Hepatocyte (in vitro differentiated cells): ENCODE data around the gene STAT1. TPM values are rescaled to one million over a fixed set of nuclear protein-coding genes. Genes with fewer than 3 reads are reported as not detected.

Experiments
- DNase-seq: peaks from one replicate; pipeline ENCODE4 v3.0.0-alpha.2; 2016; ENCODE audit warnings: low spot score
- H2AFZ ChIP-seq: fragments of 200-600 bp; sonication (generic); 2 replicates; pipeline ENCODE4 v1.6.0; 2016; ENCODE audit warnings: antibody characterized with exemption, mild to moderate bottlenecking
- H3K27ac ChIP-seq: fragments of 200-600 bp; sonication (generic); 2 replicates; pipeline ENCODE4 v1.5.1; 2016; ENCODE audit warnings: mild to moderate bottlenecking
- H3K27me3 ChIP-seq: fragments of 200-600 bp; sonication (generic); 2 replicates; pipeline ENCODE4 v1.6.1; 2016
- H3K36me3 ChIP-seq: fragments of 200-600 bp; sonication (generic); replicated peaks from 2 replicates; pipeline ENCODE4 v1.5.1; 2016; ENCODE audit warnings: low read depth; ENCODE audit not compliant: insufficient read depth
- H3K4me1 ChIP-seq: fragments of 200-600 bp; sonication (generic); 2 replicates; pipeline ENCODE4 v1.5.1; 2016; ENCODE audit warnings: mild to moderate bottlenecking, moderate library complexity; ENCODE audit not compliant: insufficient read depth
- H3K4me2 ChIP-seq: fragments of 200-600 bp; sonication (generic); 2 replicates; pipeline ENCODE4 v1.6.0; 2016
- H3K4me3 ChIP-seq: fragments of 200-600 bp; sonication (generic); 2 replicates; pipeline ENCODE4 v1.5.1; 2016; ENCODE audit warnings: mild to moderate bottlenecking
- H3K79me2 ChIP-seq: fragments of 200-600 bp; sonication (generic); 2 replicates; pipeline ENCODE4 v1.6.0; 2017; ENCODE audit warnings: mild to moderate bottlenecking
- H3K9me2 ChIP-seq: fragments of 200-600 bp; sonication (generic); replicated peaks from 2 replicates; pipeline ENCODE4 v1.6.0; 2017; ENCODE audit warnings: mild to moderate bottlenecking; ENCODE audit not compliant: insufficient read depth
- H3K9me3 ChIP-seq: fragments of 200-600 bp; sonication (generic); 2 replicates; pipeline ENCODE4 v1.5.1; 2016; ENCODE audit warnings: low read depth, mild to moderate bottlenecking
- H4K20me1 ChIP-seq: fragments of 200-600 bp; sonication (generic); 2 replicates; pipeline ENCODE4 v1.6.0; 2016; ENCODE audit warnings: mild to moderate bottlenecking; ENCODE audit not compliant: insufficient read depth, poor library complexity, severe bottlenecking
- EZH2 ChIP-seq: fragments of 200-600 bp; sonication (generic); IDR thresholded peaks from 2 replicates; pipeline ENCODE4 v1.6.1; 2016; ENCODE audit warnings: antibody characterized with exemption, mild to moderate bottlenecking, borderline replicate concordance
- EZH2phosphoT487 ChIP-seq: fragments of 200-600 bp; sonication (generic); IDR thresholded peaks from one replicate; pipeline ENCODE4 v1.6.1; 2018; ENCODE audit warnings: antibody characterized with exemption, mild to moderate bottlenecking, low read depth, moderate library complexity; ENCODE audit not compliant: unreplicated experiment, severe bottlenecking
- WGBS: methylation state at CpG from one replicate; pipeline ENCODE4 v1.1.6; 2016; ENCODE audit warnings: low lambda C conversion rate; ENCODE audit errors: missing lambda C conversion rate; 5-methylcytosine and 5-hydroxymethylcytosine counted together
- polyA plus RNA-seq: library from polyadenylated mRNA; unstranded; fragments of >200 nt; fragmentation: Nextera tagmentation; extraction: Ambion mirVana; gene quantifications from 2 replicates; pipeline ENCODE4 v1.2.1, GENCODE V29; 2016
- total RNA-seq: library from RNA; depleted of rRNA; stranded (reverse); fragments of >200 nt; gene quantifications from 2 replicates; pipeline ENCODE4 v1.2.3, GENCODE V29; 2014
- TF ChIP-seq, protein P1 (sequence below): fragments of 200-600 bp; sonication (generic); IDR thresholded peaks from 2 replicates; pipeline ENCODE4 v1.5.1; 2016; ENCODE audit warnings: antibody characterized with exemption, mild to moderate bottlenecking; ENCODE audit not compliant: poor library complexity

STAT1 gene
- total and polyA plus RNA-seq, 2 experiments from 2014 or later = 53.3 to 124 TPM

- no peak overlapping the region for H3K4me3 ChIP-seq
- H2AFZ ChIP-seq = no peak overlapping the region
- no peaks in the 10 kb centered on the region for H3K36me3 ChIP-seq
- H4K20me1 ChIP-seq = no peaks in the 10 kb centered on the region
- H3K4me2 ChIP-seq = no peak overlapping the region
- no peak for DNase-seq
- no peaks in the 10 kb centered on the region for H3K9me2 ChIP-seq
- H3K27me3 ChIP-seq = no peaks in the 10 kb centered on the region
- H3K9me3 ChIP-seq = no peaks in the 10 kb centered on the region
- no peak overlapping the region for H3K27ac ChIP-seq
- TF ChIP-seq, protein P1, sequence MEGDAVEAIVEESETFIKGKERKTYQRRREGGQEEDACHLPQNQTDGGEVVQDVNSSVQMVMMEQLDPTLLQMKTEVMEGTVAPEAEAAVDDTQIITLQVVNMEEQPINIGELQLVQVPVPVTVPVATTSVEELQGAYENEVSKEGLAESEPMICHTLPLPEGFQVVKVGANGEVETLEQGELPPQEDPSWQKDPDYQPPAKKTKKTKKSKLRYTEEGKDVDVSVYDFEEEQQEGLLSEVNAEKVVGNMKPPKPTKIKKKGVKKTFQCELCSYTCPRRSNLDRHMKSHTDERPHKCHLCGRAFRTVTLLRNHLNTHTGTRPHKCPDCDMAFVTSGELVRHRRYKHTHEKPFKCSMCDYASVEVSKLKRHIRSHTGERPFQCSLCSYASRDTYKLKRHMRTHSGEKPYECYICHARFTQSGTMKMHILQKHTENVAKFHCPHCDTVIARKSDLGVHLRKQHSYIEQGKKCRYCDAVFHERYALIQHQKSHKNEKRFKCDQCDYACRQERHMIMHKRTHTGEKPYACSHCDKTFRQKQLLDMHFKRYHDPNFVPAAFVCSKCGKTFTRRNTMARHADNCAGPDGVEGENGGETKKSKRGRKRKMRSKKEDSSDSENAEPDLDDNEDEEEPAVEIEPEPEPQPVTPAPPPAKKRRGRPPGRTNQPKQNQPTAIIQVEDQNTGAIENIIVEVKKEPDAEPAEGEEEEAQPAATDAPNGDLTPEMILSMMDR = no peak
- TF ChIP-seq EZH2 (no peak), EZH2phosphoT487 (no peak)
- no peaks in the 10 kb centered on the region for H3K79me2 ChIP-seq
- WGBS = 95% methylated on average over 2 of the region's 2 CpGs
- H3K4me1 ChIP-seq = no peaks in the 10 kb centered on the region
These were observed 48.3 kb downstream of the STAT1 start for GRCh38 chr2:190965580-190966222.

- Histone ChIP-seq H3K27me3 (no peaks in the 10 kb centered on the region), H3K9me2 (no peaks in the 10 kb centered on the region), H3K4me3 (no peak overlapping the region), H3K79me2 (no peaks in the 10 kb centered on the region), H3K4me2 (no peak overlapping the region), H3K27ac (no peak overlapping the region), H3K36me3 (no peaks in the 10 kb centered on the region), H3K9me3 (no peaks in the 10 kb centered on the region), H4K20me1 (no peaks in the 10 kb centered on the region), H3K4me1 (no peaks in the 10 kb centered on the region), H2AFZ (no peak overlapping the region)
- DNase-seq = no peak
- WGBS = 88% methylated on average over 6 of the region's 6 CpGs
- TF ChIP-seq, protein P1 = no peak
- TF ChIP-seq EZH2 (no peak), EZH2phosphoT487 (no peak)
These were observed 49.7 kb downstream of the STAT1 start for GRCh38 chr2:190964170-190964795.

- Histone ChIP-seq H3K4me1 (no peaks in the 10 kb centered on the region), H3K27ac (no peak overlapping the region), H3K36me3 (no peaks in the 10 kb centered on the region), H3K27me3 (no peaks in the 10 kb centered on the region), H3K4me3 (no peak overlapping the region), H3K9me2 (no peaks in the 10 kb centered on the region), H3K4me2 (no peak overlapping the region), H4K20me1 (no peaks in the 10 kb centered on the region), H2AFZ (no peak overlapping the region), H3K79me2 (no peaks in the 10 kb centered on the region), H3K9me3 (no peaks in the 10 kb centered on the region)
- WGBS = 88% methylated on average over 2 of the region's 2 CpGs
- TF ChIP-seq, protein P1 = no peak
- TF ChIP-seq EZH2 (no peak), EZH2phosphoT487 (no peak)
- no peak for DNase-seq
These were observed 50.9 kb downstream of the STAT1 start for GRCh38 chr2:190963088-190963487.
